SK-N-MC (cell line): ENCODE results near the gene SRP54.

ENCODE experiments used
- DNase-seq: peaks from one replicate; pipeline ENCODE4 v3.0.0-alpha.2; 2011; ENCODE audit warnings: low read depth, low spot score
- H3K27ac ChIP-seq: fragments of 200-600 bp; sonication (generic); 2 replicates; pipeline ENCODE4 v1.5.1; 2016; ENCODE audit warnings: mixed run types
- H3K36me3 ChIP-seq: fragments of 200-600 bp; sonication (generic); 2 replicates; pipeline ENCODE4 v1.6.1; 2017; ENCODE audit warnings: antibody characterized with exemption, low read length, mixed read lengths; ENCODE audit not compliant: insufficient read depth
- H3K4me3 ChIP-seq: fragments of 200-600 bp; sonication (generic); 2 replicates; pipeline ENCODE4 v1.5.1; 2016
- H3K9ac ChIP-seq: fragments of 200-600 bp; sonication (generic); 2 replicates; pipeline ENCODE4 v1.8.0; 2017; ENCODE audit warnings: mixed run types, mixed read lengths; ENCODE audit not compliant: insufficient read length
- H3K9me3 ChIP-seq: fragments of 200-600 bp; sonication (generic); 2 replicates; pipeline ENCODE4 v1.6.1; 2017; ENCODE audit warnings: low read depth, mild to moderate bottlenecking, antibody characterized with exemption, low read length, moderate library complexity, mixed read lengths
- EZH2 ChIP-seq: fragments of 200-600 bp; sonication (generic); IDR thresholded peaks from one replicate; pipeline ENCODE4 v1.6.1; 2017; ENCODE audit warnings: antibody characterized with exemption
- FOXP2 ChIP-seq: optimal IDR thresholded peaks from 2 replicates; pipeline ENCODE3; 2011; ENCODE audit warnings: mild to moderate bottlenecking, moderate library complexity; ENCODE audit not compliant: insufficient read depth; ENCODE audit errors: extremely low read length, control extremely low read depth
- POLR2AphosphoS5 ChIP-seq: IDR thresholded peaks from 2 replicates; pipeline ENCODE4 v1.6.1; 2012; ENCODE audit warnings: mild to moderate bottlenecking, low read depth, low read length, borderline replicate concordance

Gene SRP54

DNA sequence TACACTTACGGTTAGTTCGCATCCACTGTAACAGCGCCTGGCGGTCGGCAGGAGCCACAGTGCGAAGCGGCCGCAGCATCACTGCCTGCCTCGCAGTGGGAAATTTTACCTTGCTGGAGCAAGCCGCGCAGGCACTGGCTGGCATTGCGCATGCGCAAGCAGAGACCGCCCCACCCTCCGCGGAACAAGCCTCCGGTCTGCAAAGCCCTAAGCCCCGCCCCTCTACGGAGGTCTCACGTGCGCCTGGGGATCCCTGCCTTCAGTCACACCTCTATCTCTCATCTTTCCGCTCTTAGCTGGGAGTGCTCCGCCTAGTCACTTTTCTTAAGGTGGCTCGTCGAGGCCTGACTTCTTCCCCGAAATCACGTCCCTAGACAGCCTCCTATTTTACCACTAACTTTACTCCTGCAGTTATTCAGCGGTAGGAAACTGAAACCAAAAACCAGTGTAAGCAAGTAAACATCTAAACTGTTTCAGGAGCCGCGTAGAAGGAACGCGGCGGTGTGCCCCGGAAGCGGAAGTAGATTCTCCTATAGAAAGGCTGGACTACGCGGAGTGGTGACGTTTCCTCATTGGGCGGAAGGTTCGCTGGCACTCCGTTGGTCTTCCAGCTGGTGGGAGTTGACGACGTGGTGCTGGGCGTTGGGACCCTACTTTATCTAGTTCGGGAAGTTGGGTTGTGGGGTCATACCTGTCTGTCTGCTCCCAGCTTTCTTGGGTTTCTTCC is at the start of gene SRP54:
SRP54 (plus strand) TSS at position 572 of the 727 bp plus-strand sequence. CDS start 13,718 bp downstream, outside the sequence.
- TF ChIP-seq FOXP2: no peak
- TF ChIP-seq POLR2AphosphoS5: peak; percentile 96
- H3K27ac ChIP-seq: peak within 1 kb of the TSS; percentile 100

DNA sequence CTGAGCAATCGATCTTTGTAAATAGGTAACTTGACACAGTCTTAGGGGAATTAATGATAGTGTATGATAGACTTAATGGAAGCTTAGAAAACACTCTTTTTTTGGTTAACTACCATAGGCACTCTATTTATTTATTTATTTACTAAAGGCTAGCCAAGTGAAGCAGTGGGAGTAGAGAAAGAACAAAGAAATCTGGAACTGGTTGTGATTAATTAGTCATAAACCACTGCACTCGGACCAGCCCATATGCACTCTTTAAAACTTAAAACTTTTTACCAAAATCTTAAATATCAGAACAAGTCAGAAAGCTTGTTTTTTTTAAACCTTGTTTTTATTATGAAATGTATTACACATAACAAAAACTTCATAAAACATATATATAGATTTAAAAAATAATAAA is 49.5 kb upstream of the SRP54 start:
- H3K4me3 ChIP-seq: no peak overlapping the region
- H3K27ac ChIP-seq: no peak overlapping the region
- no peak overlapping the region for H3K9ac ChIP-seq
- no peaks in the 10 kb centered on the region for H3K9me3 ChIP-seq
- TF ChIP-seq FOXP2: no peak
- DNase-seq: no peak
- H3K36me3 ChIP-seq: no peaks in the 10 kb centered on the region

More for the DNA sequence above, at the start of gene SRP54:
- Histone ChIP-seq H3K4me3 (peak within 1 kb of the TSS; percentile 100), H3K36me3 (no peaks in the 10 kb centered on the region), H3K9me3 (no peaks in the 10 kb centered on the region), H3K9ac (peak within 1 kb of the TSS; percentile 98)
- DNase-seq: peak; percentile 94

DNA sequence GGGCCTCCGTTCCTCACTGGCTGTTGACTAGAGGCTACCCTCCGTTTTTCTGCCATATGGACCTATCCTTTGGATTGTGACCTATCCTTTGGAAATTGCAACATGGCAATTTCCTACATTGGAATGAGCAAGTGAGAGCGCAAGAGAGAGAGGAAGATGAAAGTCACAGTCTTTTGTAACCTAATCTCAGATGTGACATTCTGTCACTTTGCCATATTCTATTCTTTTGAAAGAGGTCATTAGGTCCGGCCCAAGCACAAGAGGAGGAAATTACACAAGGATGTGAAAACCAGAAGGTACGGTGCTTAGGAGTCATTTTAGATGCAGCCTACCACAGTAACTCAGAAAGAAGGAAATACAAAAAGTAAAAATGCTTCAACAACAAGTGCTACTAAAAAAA is 47.3 kb upstream of the SRP54 start:
- TF ChIP-seq FOXP2: no peak
- TF ChIP-seq POLR2AphosphoS5: no peak
- no peak for TF ChIP-seq EZH2
- Histone ChIP-seq H3K27ac (no peak overlapping the region), H3K9ac (no peak overlapping the region), H3K36me3 (no peaks in the 10 kb centered on the region), H3K4me3 (no peak overlapping the region), H3K9me3 (no peaks in the 10 kb centered on the region)
- no peak for DNase-seq

DNA sequence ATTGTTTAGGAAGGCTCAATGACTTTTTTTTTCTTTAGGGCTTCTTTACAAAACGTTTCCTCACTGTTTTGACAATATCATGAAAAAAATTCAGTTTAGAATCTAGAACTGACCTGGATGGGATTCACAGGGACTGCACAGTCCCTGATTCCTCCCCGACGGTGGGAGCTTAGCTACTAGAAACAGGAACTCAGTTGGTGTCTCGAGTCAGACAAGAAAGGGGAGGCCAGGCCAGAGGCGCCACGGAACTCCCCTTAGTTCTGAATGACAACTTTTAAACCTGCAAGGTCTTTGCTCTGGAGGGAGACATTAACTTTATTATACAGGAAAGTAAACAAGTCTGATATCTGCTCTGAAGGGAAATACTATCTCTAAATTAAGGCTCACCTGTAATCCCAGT is 45.4 kb upstream of the SRP54 start:
- Histone ChIP-seq H3K9me3 (no peaks in the 10 kb centered on the region), H3K4me3 (no peak overlapping the region), H3K36me3 (no peaks in the 10 kb centered on the region), H3K9ac (no peak overlapping the region), H3K27ac (no peak overlapping the region)
- no peak for TF ChIP-seq FOXP2
- TF ChIP-seq EZH2: no peak
- no peak for TF ChIP-seq POLR2AphosphoS5
- no peak for DNase-seq

DNA sequence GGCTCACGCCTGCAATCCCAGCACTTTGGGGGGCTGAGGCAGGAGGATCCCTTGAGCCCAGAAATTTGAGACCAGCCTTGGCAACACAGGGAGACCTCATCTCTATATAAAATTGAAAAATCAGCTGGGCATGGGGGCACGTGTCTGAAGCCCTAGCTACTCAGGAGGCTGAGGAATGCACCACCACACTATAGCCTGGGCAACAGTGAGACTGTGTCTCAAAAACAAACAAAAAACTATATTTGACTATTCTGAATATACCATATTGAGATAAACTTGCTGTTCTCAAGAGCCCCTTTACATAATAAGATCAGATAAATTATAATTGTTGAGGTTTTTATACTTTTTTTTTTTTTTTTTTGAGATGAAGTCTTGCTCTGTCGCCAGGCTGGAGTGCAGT is 44.9 kb upstream of the SRP54 start:
- H3K9me3 ChIP-seq: no peaks in the 10 kb centered on the region
- no peak overlapping the region for H3K4me3 ChIP-seq
- H3K27ac ChIP-seq: no peak overlapping the region
- H3K9ac ChIP-seq: no peak overlapping the region
- TF ChIP-seq FOXP2: no peak
- TF ChIP-seq POLR2AphosphoS5: no peak
- TF ChIP-seq EZH2: no peak
- H3K36me3 ChIP-seq: no peaks in the 10 kb centered on the region
- no peak for DNase-seq

DNA sequence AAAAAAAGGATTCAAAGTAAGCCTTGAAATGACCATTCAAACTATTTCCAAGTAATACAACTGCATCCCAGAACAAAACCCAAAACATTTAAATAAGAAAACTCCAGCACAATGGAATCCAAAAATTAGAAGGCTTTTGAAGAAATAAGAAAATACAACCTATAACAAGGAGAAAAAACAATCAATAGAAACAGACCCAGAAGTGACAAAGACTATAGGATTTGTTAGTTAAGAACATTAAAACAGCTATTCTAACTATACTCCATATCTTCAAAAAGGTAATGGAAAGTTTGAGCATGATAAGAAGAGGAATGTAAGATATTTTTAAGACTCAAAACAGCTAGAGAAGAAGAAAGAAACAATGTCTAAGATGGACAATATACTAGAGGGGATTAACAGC is 39.3 kb upstream of the SRP54 start:
- Histone ChIP-seq H3K9ac (no peak overlapping the region), H3K4me3 (no peak overlapping the region), H3K9me3 (no peaks in the 10 kb centered on the region), H3K27ac (no peak overlapping the region), H3K36me3 (no peaks in the 10 kb centered on the region)
- DNase-seq: no peak
- TF ChIP-seq POLR2AphosphoS5 (no peak), FOXP2 (no peak), EZH2 (no peak)

DNA sequence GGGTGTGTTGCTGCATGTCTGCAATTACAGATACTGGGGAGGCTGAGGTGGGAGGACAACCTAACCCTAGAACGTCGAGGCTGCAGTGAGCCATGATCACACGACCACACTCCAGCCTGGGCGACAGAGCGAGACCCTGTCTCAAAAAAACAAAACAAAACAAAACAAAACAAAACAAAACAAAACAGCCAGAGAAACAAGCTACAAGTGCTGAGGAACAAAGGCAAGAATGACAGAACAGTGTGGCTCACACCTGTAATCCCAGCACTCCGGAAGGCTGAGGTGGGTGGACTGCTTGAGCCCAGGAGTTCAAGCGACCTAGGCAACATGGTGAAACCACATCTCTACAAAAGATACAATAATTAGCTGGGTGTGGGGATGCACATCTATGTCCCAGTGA is 38.0 kb upstream of the SRP54 start:
- Histone ChIP-seq H3K36me3 (no peaks in the 10 kb centered on the region), H3K9ac (no peak overlapping the region), H3K4me3 (no peak overlapping the region), H3K27ac (no peak overlapping the region), H3K9me3 (no peaks in the 10 kb centered on the region)
- TF ChIP-seq POLR2AphosphoS5: no peak
- no peak for TF ChIP-seq FOXP2
- TF ChIP-seq EZH2: no peak
- DNase-seq: no peak

DNA sequence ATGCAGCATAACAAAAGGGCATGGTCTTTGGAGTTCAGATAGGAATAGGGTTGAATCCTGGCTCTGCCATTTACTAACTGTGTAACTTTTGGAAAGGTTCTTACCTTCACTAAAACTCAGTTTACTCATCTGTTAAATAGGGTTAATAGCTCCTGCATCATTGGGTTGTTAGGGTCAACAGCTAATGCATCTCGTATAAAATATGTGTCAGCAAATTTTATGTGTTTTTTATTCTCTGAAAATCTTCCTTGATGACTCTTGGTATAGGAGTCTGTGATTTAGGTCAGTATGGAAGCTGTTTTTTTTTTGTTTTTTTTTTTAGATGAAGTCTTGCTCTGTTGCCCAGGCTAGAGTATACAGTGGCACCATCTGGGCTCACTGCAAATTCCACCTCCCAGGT is 36.1 kb upstream of the SRP54 start:
- Histone ChIP-seq H3K36me3 (no peaks in the 10 kb centered on the region), H3K27ac (no peak overlapping the region), H3K9me3 (no peaks in the 10 kb centered on the region), H3K4me3 (no peak overlapping the region), H3K9ac (no peak overlapping the region)
- TF ChIP-seq EZH2 (no peak), FOXP2 (no peak), POLR2AphosphoS5 (no peak)
- no peak for DNase-seq

DNA sequence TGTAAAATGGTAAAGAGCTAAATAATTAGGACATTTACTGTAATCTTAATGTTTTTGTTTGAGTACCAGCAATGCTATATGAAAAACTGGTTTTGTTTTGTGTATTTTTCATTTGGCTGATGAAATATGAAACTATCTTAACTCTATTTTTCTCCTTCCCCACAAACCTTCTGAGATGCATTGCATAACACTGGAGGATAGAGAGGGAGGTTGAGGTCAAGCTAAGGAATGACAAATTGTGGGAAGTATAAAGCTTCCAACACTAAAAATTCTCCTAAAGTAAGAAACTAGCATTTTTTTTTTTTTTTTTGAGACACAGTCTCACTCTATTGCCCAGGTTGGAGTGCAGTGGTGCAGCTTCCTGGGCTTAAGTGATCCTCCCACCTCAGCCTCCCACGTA is 31.5 kb upstream of the SRP54 start:
- no peak for TF ChIP-seq FOXP2
- no peak for TF ChIP-seq EZH2
- no peak for TF ChIP-seq POLR2AphosphoS5
- DNase-seq: no peak

More for the DNA sequence above, 31.5 kb upstream of the SRP54 start:
- Histone ChIP-seq H3K36me3 (no peaks in the 10 kb centered on the region), H3K27ac (no peak overlapping the region), H3K9me3 (no peaks in the 10 kb centered on the region), H3K9ac (no peak overlapping the region), H3K4me3 (no peak overlapping the region)
